Thoracic aorta endothelial cell (primary cell): Measurements from ENCODE around the gene SERPINE3. TPM values are rescaled to one million over a fixed set of nuclear protein-coding genes. Genes with fewer than 3 reads are reported as not detected.

Experiments
- small RNA-seq: library from RNA; depleted of rRNA; stranded (forward); fragments of <200 nt; gene quantifications from one replicate; pipeline ENCODE3, GENCODE V24; 2012
- total RNA-seq: library from RNA; depleted of rRNA; stranded (reverse); fragments of >200 nt; gene quantifications from 2 replicates; pipeline ENCODE4 v1.2.3, GENCODE V29; 2012

The SERPINE3 gene
- total RNA-seq, result 0.07 TPM in 1 of 2 replicates, not detected in the other

DNA sequence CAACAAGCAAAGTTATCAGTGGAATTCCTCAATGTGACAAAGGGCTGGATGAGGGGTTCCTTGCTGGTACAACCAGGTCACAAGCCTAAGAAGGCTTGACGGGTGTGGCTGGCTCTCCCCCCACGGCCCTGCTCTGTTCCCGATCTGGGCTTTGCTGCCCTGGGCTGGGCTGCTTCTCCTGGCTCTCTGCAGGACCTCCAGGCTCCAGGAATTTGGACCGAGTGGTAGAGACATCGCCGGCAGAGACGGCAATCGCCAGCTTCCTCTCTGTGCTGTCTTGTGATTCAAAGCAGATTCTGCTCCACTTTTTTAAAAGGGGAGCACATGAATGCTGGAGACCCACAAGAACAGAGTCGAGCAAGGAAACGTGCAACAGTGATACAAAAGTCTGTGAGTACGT is at the start of gene SERPINE3:
Gene SERPINE3 (plus strand): TSS at position 338 of the 400 bp plus-strand sequence. CDS start 1,401 bp downstream, outside the sequence.

Small RNA genes lying within 50 kb of the gene (small RNA-seq; reads per million reads assigned to genes)
- not detected for gene MIR5693

Other genes starting within 250 kb of the SERPINE3 start
- gene C13orf42, start 228.4 kb upstream of the SERPINE3 start, total RNA-seq, result not detected in 2 replicates
- 8.6 and 23.3 TPM in 2 replicates for gene FAM124A, start 117.3 kb upstream of the SERPINE3 start, total RNA-seq
- 49.5 and 54.6 TPM in 2 replicates for gene INTS6, start 113.3 kb downstream of the SERPINE3 start, total RNA-seq
- gene WDFY2, start 244.8 kb downstream of the SERPINE3 start, total RNA-seq, result 4.1 and 4.3 TPM in 2 replicates